C1 segment of cervical spinal cord (tissue), 14 donors: ENCODE results near the gene HID1.

Experiments
- DNase-seq, 14 donors: peaks; one replicate each; lab custom pipeline; 2025; lab: John Stamatoyannopoulos, UW

The HID1 gene

DNA sequence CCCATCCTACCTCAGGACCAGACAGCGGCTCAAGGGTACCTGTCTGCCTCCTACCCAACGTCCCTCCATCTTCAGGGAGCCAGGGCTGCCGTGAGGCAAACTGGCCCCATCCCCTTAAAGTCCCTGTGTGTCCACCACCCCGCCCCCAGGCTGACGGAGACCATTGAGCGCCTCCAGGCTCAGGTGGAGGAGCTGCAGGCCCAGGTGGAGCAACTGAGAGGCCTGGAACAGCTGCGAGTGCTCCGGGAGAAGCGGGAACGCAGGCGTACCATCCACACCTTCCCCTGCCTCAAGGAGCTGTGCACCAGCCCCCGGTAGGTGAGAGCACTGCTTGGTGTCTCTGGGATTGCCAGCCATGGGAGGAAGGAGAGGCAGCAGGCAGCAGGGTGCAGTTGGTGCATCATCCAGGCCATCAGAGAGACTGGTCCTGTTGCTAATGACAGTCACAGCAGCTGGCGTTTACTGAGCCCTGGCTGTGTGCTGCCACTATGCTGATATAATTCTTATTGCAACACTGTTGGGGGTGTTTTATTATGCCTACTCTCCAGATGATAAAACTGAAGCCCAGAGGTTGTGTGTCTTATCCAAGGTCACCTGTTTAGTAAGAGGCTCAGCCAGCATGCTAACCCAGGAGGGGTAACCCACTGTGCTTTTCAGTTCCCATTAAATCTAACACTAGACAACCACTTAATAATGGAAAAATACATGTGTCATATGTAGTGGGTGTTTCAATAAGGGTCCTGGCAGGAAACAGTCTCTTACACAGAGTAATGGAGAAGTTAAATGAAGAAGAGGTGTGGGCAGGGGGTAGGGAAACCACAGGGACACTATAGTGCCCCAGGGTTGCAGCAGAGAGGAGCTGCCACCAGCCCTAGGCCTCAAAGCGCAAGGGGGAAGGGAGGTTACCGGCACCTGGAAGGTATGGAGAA is 29.6 kb upstream of the HID1 start:
- DNase-seq = peak in 1 of 14 donors; percentile 55

DNA sequence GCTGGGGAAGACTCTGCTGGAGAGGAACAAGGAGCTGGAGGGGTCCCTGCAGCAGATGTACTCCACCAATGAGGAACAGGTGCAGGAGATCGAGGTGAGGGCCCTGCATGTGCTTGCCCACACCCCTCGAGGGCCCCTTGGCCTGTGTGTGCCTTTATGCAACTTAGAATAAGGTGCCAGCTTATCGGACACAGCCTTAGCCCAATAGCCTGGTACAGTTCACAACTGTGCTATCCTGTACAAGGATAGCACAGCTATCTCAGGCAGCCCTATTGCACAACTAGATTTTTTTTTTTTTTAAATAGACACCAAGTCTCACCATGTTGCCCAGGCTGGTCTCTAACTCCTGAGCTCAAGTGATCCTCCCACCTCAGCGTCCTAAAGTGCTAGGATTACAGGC is 27.0 kb upstream of the HID1 start:
- DNase-seq = no peak

DNA sequence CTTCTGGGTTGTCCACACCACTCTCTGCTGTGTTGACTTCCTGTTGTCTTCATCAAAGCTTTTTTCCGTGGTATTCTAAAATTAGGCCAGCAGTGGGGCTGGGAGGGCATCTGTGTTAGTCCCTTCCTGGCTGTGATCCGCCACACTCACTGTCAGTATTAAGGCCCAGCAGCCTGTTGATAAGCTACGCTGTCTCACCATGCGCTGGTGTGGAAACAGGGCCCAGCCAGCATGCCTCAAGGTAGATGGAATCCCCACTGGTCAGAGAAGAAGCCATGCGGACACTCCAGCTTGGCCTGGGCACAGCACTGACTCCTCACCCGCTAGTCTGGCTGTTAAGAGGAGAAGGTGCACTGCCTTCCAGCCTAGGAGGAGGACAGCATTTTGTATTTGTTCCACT is 26.2 kb upstream of the HID1 start:
- DNase-seq = peak in 1 of 14 donors; percentile 67

DNA sequence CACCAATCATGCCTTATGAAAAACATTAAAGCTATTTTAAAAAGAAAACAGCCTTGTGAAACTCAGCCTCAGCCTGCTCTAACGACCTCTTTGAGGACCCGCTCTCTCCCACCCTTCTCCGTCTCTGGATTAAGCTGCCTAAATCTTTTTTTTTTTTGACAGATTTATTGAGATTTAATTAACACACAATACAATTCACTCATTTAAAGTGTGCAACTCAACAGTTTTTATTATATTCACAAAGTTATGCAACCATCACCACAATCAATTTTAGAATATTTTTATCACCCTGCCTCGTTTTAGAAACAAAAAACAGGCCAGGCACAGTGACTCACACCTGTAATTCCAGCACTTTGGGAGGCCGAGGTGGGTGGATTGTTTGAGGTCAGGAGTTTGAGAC is 23.3 kb upstream of the HID1 start:
- no peak for DNase-seq

DNA sequence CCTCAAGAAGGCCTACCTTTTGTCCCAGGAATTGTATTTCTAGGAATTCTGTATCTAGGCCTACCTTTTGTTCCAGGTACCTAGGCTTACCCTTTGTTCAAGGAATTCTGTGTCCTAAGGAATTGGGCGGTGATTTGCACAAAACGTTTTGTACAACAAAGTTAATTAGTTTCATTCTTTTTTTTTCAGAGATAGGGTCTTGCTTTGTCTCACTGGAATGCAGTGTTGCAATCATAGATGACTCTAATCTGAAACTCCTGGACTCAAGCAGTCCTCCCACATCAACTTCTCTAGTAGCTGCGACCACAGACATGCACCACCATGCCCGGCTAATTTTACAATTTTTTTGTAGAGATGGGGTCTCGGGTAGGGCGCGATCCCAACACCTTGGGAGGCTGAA is 21.9 kb upstream of the HID1 start:
- DNase-seq = no peak

DNA sequence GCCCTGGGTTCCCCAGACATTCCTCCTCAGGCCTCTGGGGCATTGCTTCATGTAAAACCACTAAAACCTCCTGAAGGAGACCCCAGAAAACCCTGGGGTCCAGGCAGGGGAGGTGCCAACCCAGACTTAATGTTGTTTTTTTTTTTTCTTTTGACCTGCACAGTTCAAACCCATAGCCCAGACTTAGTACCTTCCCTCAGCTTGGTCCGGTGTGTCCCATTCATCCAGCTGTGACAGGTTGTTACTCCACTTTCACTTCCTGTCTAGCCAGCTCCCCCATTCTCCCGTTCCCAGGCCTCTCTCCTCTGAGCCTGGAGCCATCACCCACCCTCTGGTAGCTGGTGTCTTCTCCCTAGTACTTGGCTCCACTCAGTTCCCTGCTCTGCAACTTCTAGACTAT is 19.7 kb upstream of the HID1 start:
- no peak for DNase-seq

DNA sequence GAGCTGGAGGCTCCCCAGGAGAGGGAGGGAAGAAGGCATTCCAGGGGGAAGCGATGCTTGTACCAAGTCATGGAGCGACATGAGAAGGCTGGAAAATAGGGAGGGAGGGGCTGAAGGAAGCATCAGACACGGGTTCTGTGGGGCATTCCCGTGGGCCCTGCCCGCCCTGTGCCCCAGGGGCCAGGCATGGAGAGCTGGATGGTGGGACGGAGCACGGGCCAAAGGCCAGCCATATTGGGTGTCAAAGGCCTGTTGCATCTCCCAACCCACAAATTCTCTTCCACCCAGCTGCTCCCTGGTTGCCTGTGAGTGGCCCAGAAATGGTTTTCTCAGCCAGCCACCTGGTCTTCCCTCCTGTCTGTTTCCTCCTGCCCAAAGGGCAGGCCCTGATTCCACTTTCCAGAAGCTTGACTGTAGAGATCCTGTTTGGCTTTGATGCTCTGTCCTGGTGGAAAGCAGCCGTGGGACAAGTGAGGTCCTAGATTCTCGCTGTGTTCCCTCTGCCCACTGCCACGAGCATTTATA is 18.1 kb upstream of the HID1 start:
- peak in 1 of 14 donors; percentile 42 for DNase-seq

DNA sequence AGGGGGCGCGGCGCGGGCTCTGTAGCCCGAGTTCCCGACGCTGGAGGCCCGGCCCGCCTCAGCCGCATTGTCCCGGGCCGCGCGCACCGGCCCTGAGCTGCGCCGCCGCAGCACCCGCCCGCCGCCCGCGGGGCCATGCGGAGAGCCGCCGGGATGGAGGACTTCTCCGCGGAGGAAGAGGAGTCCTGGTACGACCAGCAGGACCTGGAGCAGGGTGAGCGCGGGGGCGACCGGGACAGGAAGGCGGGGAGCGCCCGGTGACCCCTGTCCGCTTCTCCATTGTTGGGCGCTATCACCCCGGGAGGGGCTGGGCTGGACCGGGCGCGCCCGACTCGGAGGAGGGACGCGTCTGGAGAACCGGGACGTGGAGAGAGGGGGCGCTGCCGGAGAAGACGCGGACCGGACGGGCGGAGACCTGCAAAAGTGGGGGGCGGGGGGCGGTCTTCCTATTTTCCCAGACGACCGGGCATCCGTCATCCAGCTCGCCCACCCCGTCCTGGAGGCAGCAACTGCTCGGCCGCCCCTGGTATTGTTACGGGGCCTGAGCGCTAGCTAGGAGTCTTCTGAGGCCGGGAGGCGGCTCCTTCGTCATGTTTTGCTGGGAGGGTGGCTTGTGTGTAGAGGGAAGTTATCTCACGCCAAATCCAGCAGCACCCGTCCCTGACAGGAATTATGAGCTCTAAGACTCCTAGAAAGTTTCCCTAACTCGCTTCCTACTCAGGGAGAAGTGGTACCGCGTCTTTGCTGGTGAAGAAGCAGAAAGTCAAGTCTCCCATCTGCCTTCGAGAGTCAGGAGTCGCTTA is 15.6 kb upstream of the HID1 start:
- DNase-seq = peak in 12 of 14 donors; percentile 36 to 74 (median 60)

DNA sequence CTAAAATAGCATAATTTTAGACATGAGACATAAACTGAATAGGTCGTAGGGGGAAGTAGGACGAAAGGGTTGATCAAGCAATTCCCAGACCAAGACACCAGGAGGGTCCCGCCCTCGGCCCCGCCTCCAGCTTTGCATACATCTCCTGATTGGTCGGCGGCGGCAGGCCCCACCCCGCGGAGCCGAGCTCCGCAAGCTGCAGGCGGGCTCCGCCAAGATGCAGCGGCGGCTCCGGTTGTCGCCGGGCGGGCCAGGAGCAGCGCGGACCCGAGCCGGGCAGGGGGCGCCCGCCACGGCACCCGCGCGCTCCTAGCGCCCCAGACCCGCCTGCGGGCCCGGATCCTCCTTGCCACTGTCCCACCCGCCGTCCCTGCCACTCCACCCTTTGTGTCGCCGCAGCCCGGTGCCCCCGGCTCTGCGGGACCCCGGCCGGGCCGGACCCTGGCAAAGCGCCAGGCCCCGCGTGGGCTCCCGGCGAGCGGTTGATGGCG is 14.9 kb upstream of the HID1 start, which contains the start of gene CDR2L:
Gene CDR2L, plus strand, starts transcription at position 215 of the 491 bp plus-strand sequence. CDS start 412 bp downstream, outside the sequence.
- peak; percentile 41 to 95 (median 87) for DNase-seq

DNA sequence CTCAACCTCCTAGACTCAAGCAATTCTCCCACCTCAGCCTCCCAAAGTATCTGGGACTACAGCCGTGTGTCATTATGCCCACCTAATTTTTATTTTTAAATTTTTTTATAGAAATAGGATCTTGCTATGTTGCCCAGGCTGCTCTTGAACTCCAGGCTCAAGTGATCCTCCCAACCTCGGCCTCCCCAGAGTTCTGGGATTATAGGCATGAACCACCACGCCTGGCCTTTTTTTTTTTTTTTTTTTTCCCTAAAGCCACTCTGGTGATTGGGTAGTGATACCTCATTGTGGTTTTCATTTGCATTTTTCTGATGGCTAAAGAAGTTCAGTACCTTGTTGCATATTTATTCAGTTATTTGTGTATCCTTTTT is 13.6 kb upstream of the HID1 start:
- DNase-seq = no peak

DNA sequence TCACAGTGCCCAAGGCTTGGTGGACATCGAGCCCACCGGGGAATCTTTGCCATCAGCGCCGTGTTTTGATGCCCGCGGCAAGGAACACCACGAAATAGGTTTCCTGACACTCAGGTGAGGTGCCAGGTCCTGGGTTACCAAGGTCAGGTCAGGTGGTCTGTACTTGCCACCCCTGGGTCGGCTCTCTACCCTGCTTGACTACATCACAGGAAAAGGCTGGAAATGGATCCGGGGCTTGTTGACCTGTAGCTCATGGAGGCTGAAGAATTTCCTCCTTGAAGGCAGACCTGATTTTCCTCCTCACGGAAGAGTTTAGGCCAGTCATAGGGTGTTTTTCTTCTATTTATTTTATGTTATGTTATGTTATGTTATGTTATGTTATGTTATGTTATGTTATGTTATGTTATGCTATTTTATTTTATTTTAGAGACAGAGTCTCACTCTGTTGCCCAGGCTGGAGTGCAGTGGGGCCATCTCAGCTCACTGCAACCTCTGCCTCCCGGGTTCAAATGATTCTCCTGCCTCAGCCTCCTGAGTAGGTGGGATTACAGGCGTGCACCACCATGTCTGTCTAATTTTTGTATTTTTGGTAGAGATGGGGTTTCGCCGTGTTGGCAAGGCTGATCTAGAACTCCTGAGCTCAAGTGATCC is 10.2 kb upstream of the HID1 start:
- peak in 2 of 14 donors; percentile 46 to 75 for DNase-seq

DNA sequence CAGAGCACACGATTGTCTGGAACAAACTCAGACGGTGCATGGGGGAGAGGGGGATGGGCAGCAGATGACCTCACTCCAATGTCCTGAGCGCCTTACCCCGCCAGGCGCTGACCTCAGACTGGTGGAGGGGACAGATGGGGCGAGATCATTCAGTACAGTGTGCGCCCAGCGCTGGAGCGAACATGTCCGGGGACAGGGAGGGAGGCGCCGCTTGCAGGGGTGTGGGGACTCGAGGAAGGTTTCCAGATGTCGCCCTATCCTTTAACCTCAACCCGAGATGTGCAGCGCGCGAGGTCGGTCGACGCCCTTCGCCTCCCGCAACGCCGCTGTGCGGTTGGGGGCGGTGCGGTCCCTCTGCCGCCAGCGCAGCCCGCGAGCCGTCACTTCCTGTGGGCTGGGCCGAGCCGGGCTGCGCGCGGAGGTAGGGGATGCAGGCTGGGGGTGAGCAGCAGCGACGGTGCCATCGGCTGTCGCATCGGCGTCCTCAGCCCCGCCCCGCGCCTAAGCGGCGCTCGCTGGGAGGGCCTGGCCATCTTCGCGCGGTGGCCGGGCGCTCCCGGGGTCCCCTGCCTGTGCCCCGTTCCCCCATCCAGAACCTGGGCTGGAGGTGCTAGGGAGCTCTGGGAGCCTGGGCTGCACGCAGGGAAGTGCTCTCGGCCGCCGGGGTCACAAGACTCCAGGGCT is 9.6 kb upstream of the HID1 start:
- peak in 12 of 14 donors; percentile 72 to 89 (median 80) for DNase-seq

DNA sequence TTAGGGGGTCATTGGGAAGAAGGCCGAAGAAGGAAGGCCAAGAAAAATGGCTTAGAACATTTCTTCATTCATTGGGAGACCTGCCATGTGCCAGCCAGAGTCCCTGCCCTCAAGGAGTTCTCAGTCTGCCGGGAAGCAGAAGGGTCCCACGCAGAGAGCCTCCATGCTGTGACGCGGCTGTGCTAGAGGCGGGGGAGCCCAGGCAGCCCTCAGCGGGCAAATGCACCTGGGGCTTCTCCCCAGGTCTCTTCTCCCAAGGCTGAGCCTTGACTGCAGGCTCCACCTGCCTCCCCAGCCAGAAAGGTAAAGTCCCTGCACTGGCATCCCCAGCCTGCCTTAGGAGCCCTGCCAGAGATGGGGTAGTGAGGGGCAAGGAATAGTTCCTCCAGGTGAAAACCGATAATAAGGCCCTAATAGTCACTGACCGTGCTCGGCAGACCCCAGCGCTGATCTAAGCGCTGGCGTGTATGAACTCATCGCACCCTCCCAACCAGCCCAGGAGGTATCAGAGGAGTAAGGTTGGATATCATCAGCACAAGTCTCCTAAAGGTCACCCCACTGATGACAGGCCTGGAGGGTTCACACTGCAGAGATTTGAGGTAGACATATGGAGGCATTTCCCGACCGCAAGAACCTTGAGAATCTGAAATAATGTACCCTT is 8.9 kb upstream of the HID1 start:
- peak in 1 of 14 donors; percentile 50 for DNase-seq

DNA sequence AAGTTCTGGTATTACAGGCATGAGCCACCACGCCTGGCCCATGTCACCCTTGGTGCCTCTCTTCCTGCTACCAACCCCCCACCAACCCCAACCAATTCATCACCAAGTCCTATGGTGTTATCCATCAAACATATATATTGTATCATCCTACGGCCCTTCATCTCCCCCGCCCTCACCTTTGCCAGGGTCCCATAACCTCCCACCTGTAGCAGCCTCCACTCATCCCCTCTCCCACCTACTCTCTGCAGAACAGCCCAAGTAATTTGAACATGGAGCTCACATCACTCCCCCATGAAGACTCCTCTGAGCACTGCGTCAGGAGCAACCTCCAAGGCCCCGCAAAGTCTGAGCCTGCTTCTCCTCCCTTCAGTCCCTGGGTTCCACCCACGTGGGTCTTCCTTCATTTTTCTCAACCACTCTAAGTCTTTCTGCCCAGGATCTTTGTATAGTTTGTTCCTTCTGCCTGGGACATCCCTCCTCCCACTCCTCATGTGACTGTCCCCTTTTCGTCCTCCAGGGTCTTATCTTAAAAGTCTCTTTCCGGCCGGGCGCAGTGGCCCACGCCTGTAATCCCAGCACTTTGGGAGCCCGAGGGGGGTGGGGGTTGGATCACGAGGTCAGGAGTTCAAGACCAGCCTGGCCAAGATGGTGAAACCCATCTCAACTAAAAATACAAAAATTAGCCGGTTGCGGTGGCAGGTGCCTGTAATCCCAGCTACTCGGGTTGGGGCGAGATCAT is 7.0 kb upstream of the HID1 start:
- no peak for DNase-seq

DNA sequence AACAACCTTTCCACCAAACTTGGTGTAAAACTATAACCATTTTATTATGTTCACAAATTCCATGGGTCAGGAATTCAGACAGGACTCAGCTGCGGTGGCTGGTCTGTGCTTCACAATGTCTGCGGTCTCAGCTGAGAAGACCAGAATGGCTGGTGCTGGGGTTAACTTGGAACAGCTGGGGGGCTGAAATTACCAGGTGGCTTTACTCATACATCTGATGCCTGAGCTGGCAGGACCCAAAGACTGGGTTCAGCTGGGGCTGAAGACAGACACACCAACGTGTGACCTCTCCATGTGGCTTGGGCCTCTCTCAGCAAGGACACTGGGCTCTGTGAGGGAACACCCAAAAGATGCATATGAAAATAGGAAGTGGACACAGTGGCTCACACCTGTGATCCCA is 5.7 kb upstream of the HID1 start:
- DNase-seq = no peak

DNA sequence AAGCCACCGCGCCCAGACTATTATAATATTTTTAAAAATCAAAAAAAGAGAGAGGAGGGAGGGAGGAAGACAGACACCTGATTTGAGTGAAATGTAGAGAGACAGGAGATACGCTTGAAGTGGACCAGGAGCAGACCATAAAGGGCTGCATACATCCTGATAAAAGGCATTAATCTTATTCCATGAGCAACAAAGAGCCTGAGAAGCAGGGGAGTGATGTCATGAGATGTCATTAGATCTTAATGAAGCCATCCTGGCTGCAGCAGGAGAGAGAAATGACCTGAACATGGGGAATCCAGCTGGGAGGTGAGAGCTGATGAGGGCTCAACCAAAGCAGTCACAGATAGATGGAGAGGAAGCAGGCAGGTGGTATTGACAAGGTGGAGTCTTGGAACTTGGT is 5.2 kb upstream of the HID1 start:
- DNase-seq = no peak

DNA sequence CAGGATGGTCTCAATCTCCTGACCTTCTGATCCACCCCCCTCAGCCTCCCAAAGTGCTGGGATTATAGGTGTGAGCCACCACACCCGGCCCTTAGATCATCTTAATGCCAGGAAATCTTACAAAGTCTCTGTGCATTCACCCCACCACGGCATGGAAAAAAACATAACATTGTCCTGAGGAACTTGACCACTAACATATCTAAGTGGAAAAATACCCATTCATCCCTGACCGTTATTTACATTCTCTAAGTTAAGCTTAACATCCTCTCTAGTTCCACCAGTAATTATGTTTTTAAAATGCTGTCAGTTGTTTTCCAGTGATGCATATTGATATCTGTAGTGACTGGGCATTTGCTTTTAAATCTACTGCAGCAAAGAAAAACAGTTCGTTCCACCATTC is 3.4 kb upstream of the HID1 start:
- DNase-seq = no peak

DNA sequence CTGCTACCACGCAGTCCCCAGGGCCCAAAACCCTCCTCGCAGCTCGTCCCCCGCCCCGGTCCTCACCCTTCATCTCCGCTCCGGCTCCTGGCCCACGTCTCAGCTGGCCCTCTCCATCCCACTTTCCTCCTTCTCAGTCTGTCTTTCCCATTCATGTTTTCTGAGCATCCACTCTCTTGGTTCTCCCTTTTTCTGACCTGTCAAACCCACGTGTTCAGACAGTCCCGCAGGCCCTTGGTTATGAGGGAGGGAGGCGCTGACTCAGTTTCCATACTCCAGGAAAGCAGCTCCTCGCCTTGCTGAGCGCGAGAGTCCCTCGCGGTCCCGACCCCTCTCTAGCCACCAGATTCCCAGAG is 392 bp upstream of the HID1 start:
- no peak for DNase-seq

DNA sequence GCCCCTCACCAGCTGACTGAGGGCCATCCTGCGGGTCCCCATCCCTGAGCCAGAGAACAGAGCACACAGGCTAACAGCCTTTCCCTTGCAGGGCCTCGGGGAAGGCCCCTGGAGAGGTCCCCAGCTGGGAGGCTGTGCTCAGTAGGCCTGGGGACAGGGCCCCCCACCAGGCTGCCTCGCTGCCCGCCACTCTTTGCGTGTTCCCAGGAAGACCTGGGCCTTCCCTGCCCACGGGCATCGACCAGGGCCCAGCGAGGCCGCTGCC is 785 bp downstream of the HID1 start:
- peak in 2 of 14 donors; percentile 16 to 51 for DNase-seq
